K562 (cell line): ENCODE results near the gene ABHD1. TPM values are rescaled to one million over a fixed set of nuclear protein-coding genes. Genes with fewer than 3 reads are reported as not detected.

Experiments
- ADNP ChIP-seq: fragments of 200-800 bp; sonication (Bioruptor generic); IDR thresholded peaks from 2 replicates; pipeline ENCODE4 v1.6.1; 2016; ENCODE audit warnings: missing genetic modification characterization, missing compliant biosample characterization
- BCOR ChIP-seq: fragments of 450-650 bp; IDR thresholded peaks from 2 replicates; pipeline ENCODE4 v1.6.1; 2016
- FOSL1 ChIP-seq: fragments of 200-800 bp; sonication (Bioruptor generic); conservative IDR thresholded peaks from 2 replicates; pipeline ENCODE4 v1.6.1; 2016; ENCODE audit warnings: missing genetic modification characterization, missing compliant biosample characterization
- FOXJ2 ChIP-seq: fragments of 200-800 bp; sonication (Bioruptor generic); IDR thresholded peaks from 2 replicates; pipeline ENCODE4 v1.6.1; 2016; ENCODE audit warnings: missing genetic modification characterization, missing compliant biosample characterization
- GTF2F1 ChIP-seq: IDR thresholded peaks from 2 replicates; pipeline ENCODE4 v1.6.1; 2011; ENCODE audit warnings: low read depth, low read length, improper control_type of control experiment
- JUND ChIP-seq, 2 experiments: IDR thresholded peaks; 2 replicates in 1 of 2; 3 replicates in 1 of 2; pipeline ENCODE4 v1.6.1; 2011; ENCODE audit warnings: borderline replicate concordance in 2 of 2, low read depth in 2 of 2, low read length in 2 of 2, improper control_type of control experiment in 1 of 2, missing biosample characterization in 1 of 2, missing genetic modification characterization in 1 of 2, missing genetic modification reagents in 1 of 2
- MAFG ChIP-seq: fragments of 450-650 bp; conservative IDR thresholded peaks from 2 replicates; pipeline ENCODE4 v1.6.1; 2016; ENCODE audit warnings: missing genetic modification characterization, missing compliant biosample characterization
- MEF2A ChIP-seq: IDR thresholded peaks from 2 replicates; pipeline ENCODE4 v1.6.1; 2011; ENCODE audit warnings: low read depth, mild to moderate bottlenecking, low read length, moderate library complexity; ENCODE audit not compliant: control insufficient read depth
- TARDBP ChIP-seq: fragments of 450-650 bp; IDR thresholded peaks from 2 replicates; pipeline ENCODE4 v1.6.1; 2016
- ZFP36 ChIP-seq: fragments of 150-350 bp; IDR thresholded peaks from 2 replicates; pipeline ENCODE4 v1.6.1; 2018; ENCODE audit warnings: low read length, low read depth; ENCODE audit not compliant: partially characterized antibody
- ZKSCAN3 ChIP-seq: fragments of 250-450 bp; sonication (Bioruptor Pico); IDR thresholded peaks from 2 replicates; pipeline ENCODE4 v1.4.0; 2020
- ZNF507 ChIP-seq: conservative IDR thresholded peaks from 2 replicates; pipeline ENCODE4 v1.6.1; 2017; ENCODE audit warnings: missing genetic modification characterization, missing compliant biosample characterization
- ZNF696 ChIP-seq: fragments of 250-450 bp; sonication (Bioruptor Pico); conservative IDR thresholded peaks from 2 replicates; pipeline ENCODE4 v1.4.0; 2020; ENCODE audit warnings: mild to moderate bottlenecking, moderate library complexity
- polyA plus RNA-seq, 8 experiments: library from polyadenylated mRNA; depleted of rRNA in 4 of 8; stranded (reverse) in 5 of 8; unstranded in 3 of 8; fragments of >200 nt; fragmentation: Nextera tagmentation in 2 of 8; fragmentation: Illumina TruSeq in 1 of 8; extraction: Ambion mirVana in 2 of 8; extraction: Trizol in 1 of 8; gene quantifications; 2 replicates each; pipeline versions ENCODE4 v1.2.1 to v1.2.3, GENCODE V29; 2011 to 2014; ENCODE audit warnings: inconsistent platforms in 1 of 8, missing spikeins in 1 of 8
- total RNA-seq, 7 experiments: library from RNA; depleted of rRNA in 6 of 7; stranded (reverse); fragments of >200 nt in 6 of 7; fragmentation: Illumina TruSeq in 2 of 7; extraction: Trizol in 2 of 7; gene quantifications; 2 replicates each; pipeline versions ENCODE4 v1.2.1 to v1.2.3, GENCODE V29; 2011 to 2021; ENCODE audit warnings: low replicate concordance in 1 of 7
- TF ChIP-seq, protein P1 (sequence below): sonication (generic); formaldehyde crosslinking; IDR thresholded peaks from 2 replicates; pipeline ENCODE4 v1.8.0; 2022; ENCODE audit warnings: missing genetic modification reagents, mild to moderate bottlenecking, borderline replicate concordance
- TF ChIP-seq, protein P2 (sequence below): IDR thresholded peaks from 2 replicates; pipeline ENCODE4 v1.6.1; 2011; ENCODE audit warnings: borderline replicate concordance, low read depth, mild to moderate bottlenecking, moderate library complexity, low read length; ENCODE audit not compliant: insufficient read depth, poor library complexity, severe bottlenecking
- TF ChIP-seq, protein P3 (sequence below), 2 experiments: IDR thresholded peaks; 2 replicates each; pipeline ENCODE4 v1.6.1; 2011; ENCODE audit warnings: borderline replicate concordance in 1 of 2, control low read depth in 1 of 2, low read depth in 1 of 2, low read length in 1 of 2, mild to moderate bottlenecking in 1 of 2, mixed read lengths in 1 of 2, moderate library complexity in 1 of 2; ENCODE audit not compliant: insufficient read depth in 1 of 2, insufficient read length in 1 of 2, poor library complexity in 1 of 2, severe bottlenecking in 1 of 2; ENCODE audit errors: extremely low read depth in 1 of 2
- TF ChIP-seq, protein P4 (sequence below): fragments of 250-450 bp; sonication (Bioruptor Pico); IDR thresholded peaks from 2 replicates; pipeline ENCODE4 v1.5.0; 2020; ENCODE audit warnings: mild to moderate bottlenecking, borderline replicate concordance
- TF ChIP-seq, protein P5 (sequence below): fragments of 250-450 bp; sonication (Bioruptor Pico); IDR thresholded peaks from 2 replicates; pipeline ENCODE4 v1.4.0; 2020; ENCODE audit warnings: mild to moderate bottlenecking

Gene ABHD1
- total and polyA plus RNA-seq, 9 of the 15 experiments (the other 6 are each of a cell fraction or from before 2014, with no cell fraction given): 0.10 to 0.16 (median 0.11) TPM; not detected in 5

DNA sequence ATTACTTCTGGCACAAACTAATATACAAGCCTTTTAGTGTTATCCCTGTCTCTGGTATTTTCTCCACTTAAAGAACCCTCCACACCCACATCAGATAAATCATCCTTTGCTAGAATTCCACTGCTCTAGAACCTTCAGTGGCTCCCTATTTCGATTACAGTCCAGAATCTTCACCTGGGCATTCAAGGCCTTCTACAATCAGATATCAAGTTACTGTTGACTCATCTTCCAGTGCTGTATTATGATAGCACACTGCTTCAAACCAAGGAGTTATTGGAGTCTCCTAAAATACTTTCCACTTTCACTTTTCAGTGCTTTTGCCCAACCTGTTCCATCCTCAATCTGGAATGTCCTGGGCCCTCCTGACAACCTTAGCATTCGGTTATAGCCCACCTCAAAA, 8.1 kb upstream of the ABHD1 start (continued):
- TF ChIP-seq GTF2F1: no peak
- TF ChIP-seq ADNP (tag): peak; percentile 71; the same call in 1 of the 2 replicates
- TF ChIP-seq, protein P1, sequence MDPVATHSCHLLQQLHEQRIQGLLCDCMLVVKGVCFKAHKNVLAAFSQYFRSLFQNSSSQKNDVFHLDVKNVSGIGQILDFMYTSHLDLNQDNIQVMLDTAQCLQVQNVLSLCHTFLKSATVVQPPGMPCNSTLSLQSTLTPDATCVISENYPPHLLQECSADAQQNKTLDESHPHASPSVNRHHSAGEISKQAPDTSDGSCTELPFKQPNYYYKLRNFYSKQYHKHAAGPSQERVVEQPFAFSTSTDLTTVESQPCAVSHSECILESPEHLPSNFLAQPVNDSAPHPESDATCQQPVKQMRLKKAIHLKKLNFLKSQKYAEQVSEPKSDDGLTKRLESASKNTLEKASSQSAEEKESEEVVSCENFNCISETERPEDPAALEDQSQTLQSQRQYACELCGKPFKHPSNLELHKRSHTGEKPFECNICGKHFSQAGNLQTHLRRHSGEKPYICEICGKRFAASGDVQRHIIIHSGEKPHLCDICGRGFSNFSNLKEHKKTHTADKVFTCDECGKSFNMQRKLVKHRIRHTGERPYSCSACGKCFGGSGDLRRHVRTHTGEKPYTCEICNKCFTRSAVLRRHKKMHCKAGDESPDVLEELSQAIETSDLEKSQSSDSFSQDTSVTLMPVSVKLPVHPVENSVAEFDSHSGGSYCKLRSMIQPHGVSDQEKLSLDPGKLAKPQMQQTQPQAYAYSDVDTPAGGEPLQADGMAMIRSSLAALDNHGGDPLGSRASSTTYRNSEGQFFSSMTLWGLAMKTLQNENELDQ: no peak
- TF ChIP-seq, protein P2, sequence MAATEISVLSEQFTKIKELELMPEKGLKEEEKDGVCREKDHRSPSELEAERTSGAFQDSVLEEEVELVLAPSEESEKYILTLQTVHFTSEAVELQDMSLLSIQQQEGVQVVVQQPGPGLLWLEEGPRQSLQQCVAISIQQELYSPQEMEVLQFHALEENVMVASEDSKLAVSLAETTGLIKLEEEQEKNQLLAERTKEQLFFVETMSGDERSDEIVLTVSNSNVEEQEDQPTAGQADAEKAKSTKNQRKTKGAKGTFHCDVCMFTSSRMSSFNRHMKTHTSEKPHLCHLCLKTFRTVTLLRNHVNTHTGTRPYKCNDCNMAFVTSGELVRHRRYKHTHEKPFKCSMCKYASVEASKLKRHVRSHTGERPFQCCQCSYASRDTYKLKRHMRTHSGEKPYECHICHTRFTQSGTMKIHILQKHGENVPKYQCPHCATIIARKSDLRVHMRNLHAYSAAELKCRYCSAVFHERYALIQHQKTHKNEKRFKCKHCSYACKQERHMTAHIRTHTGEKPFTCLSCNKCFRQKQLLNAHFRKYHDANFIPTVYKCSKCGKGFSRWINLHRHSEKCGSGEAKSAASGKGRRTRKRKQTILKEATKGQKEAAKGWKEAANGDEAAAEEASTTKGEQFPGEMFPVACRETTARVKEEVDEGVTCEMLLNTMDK: no peak
- peak; percentile 67 for TF ChIP-seq BCOR
- peak; percentile 63 for TF ChIP-seq FOSL1 (tag)
- TF ChIP-seq ZNF507 (tag): no peak
- no peak; the same call in 1 of the 2 replicates for TF ChIP-seq JUND (IDR thresholded peaks at IDR 0.05; ENCODE audit: borderline replicate concordance, low read depth, low read length)
- peak; percentile 37; the same call in 1 of the 3 replicates for TF ChIP-seq JUND (tag; IDR thresholded peaks at IDR 0.05; ENCODE audit: borderline replicate concordance, low read depth, low read length)
- no peak for TF ChIP-seq FOXJ2 (tag)
- TF ChIP-seq ZKSCAN3: no peak
- TF ChIP-seq TARDBP: no peak
- no peak for TF ChIP-seq MEF2A
- 0 out of 2 replicates have a peak, but pooled peaks have one; percentile 7 for TF ChIP-seq MAFG (tag)
- TF ChIP-seq, protein P3, sequence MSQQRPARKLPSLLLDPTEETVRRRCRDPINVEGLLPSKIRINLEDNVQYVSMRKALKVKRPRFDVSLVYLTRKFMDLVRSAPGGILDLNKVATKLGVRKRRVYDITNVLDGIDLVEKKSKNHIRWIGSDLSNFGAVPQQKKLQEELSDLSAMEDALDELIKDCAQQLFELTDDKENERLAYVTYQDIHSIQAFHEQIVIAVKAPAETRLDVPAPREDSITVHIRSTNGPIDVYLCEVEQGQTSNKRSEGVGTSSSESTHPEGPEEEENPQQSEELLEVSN (IDR thresholded peaks at IDR 0.05; ENCODE audit: borderline replicate concordance in 1 of 2, extremely low read depth in 1 of 2, insufficient read depth in 1 of 2, insufficient read length in 1 of 2, low read depth in 1 of 2, low read length in 1 of 2, poor library complexity in 1 of 2, severe bottlenecking in 1 of 2): no peak
- TF ChIP-seq, protein P4, sequence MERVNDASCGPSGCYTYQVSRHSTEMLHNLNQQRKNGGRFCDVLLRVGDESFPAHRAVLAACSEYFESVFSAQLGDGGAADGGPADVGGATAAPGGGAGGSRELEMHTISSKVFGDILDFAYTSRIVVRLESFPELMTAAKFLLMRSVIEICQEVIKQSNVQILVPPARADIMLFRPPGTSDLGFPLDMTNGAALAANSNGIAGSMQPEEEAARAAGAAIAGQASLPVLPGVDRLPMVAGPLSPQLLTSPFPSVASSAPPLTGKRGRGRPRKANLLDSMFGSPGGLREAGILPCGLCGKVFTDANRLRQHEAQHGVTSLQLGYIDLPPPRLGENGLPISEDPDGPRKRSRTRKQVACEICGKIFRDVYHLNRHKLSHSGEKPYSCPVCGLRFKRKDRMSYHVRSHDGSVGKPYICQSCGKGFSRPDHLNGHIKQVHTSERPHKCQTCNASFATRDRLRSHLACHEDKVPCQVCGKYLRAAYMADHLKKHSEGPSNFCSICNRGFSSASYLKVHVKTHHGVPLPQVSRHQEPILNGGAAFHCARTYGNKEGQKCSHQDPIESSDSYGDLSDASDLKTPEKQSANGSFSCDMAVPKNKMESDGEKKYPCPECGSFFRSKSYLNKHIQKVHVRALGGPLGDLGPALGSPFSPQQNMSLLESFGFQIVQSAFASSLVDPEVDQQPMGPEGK (CRISPR knock-in tag): no peak
- TF ChIP-seq ZNF696 (CRISPR knock-in tag): no peak
- TF ChIP-seq ZFP36: peak; percentile 81
- TF ChIP-seq, protein P5, sequence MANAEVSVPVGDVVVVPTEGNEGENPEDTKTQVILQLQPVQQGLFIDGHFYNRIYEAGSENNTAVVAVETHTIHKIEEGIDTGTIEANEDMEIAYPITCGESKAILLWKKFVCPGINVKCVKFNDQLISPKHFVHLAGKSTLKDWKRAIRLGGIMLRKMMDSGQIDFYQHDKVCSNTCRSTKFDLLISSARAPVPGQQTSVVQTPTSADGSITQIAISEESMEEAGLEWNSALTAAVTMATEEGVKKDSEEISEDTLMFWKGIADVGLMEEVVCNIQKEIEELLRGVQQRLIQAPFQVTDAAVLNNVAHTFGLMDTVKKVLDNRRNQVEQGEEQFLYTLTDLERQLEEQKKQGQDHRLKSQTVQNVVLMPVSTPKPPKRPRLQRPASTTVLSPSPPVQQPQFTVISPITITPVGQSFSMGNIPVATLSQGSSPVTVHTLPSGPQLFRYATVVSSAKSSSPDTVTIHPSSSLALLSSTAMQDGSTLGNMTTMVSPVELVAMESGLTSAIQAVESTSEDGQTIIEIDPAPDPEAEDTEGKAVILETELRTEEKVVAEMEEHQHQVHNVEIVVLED: no peak
